ENCODE results near the gene C9orf85. TPM values are rescaled to one million over a fixed set of nuclear protein-coding genes. Genes with fewer than 3 reads are reported as not detected.

The C9orf85 gene
- total and polyA plus RNA-seq, 11 donors, result 3.6 to 9.7 (median 4.8) TPM

GRCh38 chr9:71921190-71921814 is 9.9 kb downstream of the C9orf85 start:
- H3K4me3 ChIP-seq, result no peak overlapping the region
- peaks cover 0 to 18% (median 0%) of the 10 kb centered on the region in 9 donors for H3K36me3 ChIP-seq
- intact Hi-C loops (cut with DNase I), result no loop called here
- no peak overlapping the region for H3K27ac ChIP-seq
- H3K4me1 ChIP-seq, result peaks cover 0 to 17% (median 0%) of the 10 kb centered on the region in 12 donors
- TF ChIP-seq CTCF (IDR thresholded peaks at IDR 0.05) (no peak), POLR2A (IDR thresholded peaks at IDR 0.05) (no peak)
- ATAC-seq, result no peak
- H3K27me3 ChIP-seq, result no peaks in the 10 kb centered on the region
- no peaks in the 10 kb centered on the region for H3K9me3 ChIP-seq
- no peak for DNase-seq

DNA sequence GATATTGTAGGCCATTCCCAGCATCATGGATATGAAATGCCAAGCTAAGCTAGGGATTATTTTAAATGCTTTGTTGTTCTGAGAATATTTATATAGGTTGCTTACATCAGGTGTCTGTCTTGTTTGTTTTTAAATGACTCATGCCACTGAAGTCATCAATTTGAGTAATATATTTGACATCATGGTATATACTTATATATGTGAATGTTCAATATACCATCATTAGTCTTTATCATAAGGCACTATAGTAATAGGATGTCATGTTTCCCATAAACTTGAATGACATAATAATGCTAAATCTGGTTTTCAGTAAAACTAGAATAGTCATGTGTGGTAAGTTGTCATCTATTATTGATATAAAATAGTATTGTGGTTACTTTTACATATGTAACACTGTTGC is 13.1 kb downstream of the C9orf85 start:
- Histone ChIP-seq H3K4me3 (no peak overlapping the region), H3K36me3 (peaks cover 0 to 17% (median 0%) of the 10 kb centered on the region in 9 donors), H3K27ac (no peak overlapping the region), H3K27me3 (no peaks in the 10 kb centered on the region), H3K4me1 (peaks cover 0 to 17% (median 0%) of the 10 kb centered on the region in 12 donors), H3K9me3 (no peaks in the 10 kb centered on the region)
- ATAC-seq, result no peak
- intact Hi-C loops (cut with DNase I), result no loop called here
- no peak for TF ChIP-seq CTCF (IDR thresholded peaks at IDR 0.05)
- TF ChIP-seq POLR2A (IDR thresholded peaks at IDR 0.05), result no peak
- DNase-seq, result no peak

GRCh38 chr9:71925834-71926233 is 14.4 kb downstream of the C9orf85 start:
- peaks cover 0 to 17% (median 1%) of the 10 kb centered on the region in 12 donors for H3K4me1 ChIP-seq
- no peaks in the 10 kb centered on the region for H3K9me3 ChIP-seq
- H3K36me3 ChIP-seq, result peaks cover 0 to 7% (median 0%) of the 10 kb centered on the region in 9 donors
- no peak overlapping the region for H3K4me3 ChIP-seq
- TF ChIP-seq CTCF (IDR thresholded peaks at IDR 0.05) (no peak), POLR2A (IDR thresholded peaks at IDR 0.05) (no peak)
- DNase-seq, result no peak
- no peak overlapping the region for H3K27ac ChIP-seq
- no peaks in the 10 kb centered on the region for H3K27me3 ChIP-seq
- no peak for ATAC-seq
- intact Hi-C loops (cut with DNase I), result no loop called here

GRCh38 chr9:71928376-71928775 is 16.9 kb downstream of the C9orf85 start:
- Histone ChIP-seq H3K27me3 (no peaks in the 10 kb centered on the region), H3K9me3 (no peaks in the 10 kb centered on the region), H3K27ac (no peak overlapping the region), H3K4me1 (peaks cover 0 to 17% (median 1%) of the 10 kb centered on the region in 12 donors), H3K36me3 (no peaks in the 10 kb centered on the region), H3K4me3 (no peak overlapping the region)
- TF ChIP-seq CTCF (IDR thresholded peaks at IDR 0.05) (no peak), POLR2A (IDR thresholded peaks at IDR 0.05) (no peak)
- WGBS, 4 donors, result 95 to 100% (median 98%) methylated on average over 1 of the region's 1 CpG
- intact Hi-C loops (cut with DNase I), result no loop called here
- DNase-seq (no peak), ATAC-seq (no peak)
